HEK293 (cell line): ENCODE results near the gene NINJ2.

ENCODE experiments used
- CTCF ChIA-PET: fragments of 350-600 bp; formaldehyde crosslinking; extraction: SDS; loops from one replicate; lab custom pipeline; 2021; ENCODE audit warnings: antibody characterized with exemption; lab: Yijun Ruan, JAX
- POLR2A ChIA-PET: fragments of 300-600 bp; formaldehyde crosslinking; extraction: SDS; loops from one replicate; lab custom pipeline; 2020; ENCODE audit warnings: antibody characterized with exemption, inconsistent platforms; lab: Yijun Ruan, JAX
- H3K27ac ChIP-seq: fragments of 200-500 bp; sonication (Bioruptor generic); 2 replicates; pipeline ENCODE4 v1.5.1; 2014; ENCODE audit warnings: low read depth, low read length, control low read depth, inconsistent platforms; ENCODE audit errors: extremely low read depth
- H3K36me3 ChIP-seq, 2 experiments: fragments of 200-500 bp in 1 of 2; sonication (Bioruptor generic) in 1 of 2; 1 replicate in 1 of 2; 2 replicates in 1 of 2; pipeline ENCODE4 v1.5.1; 2014 to 2017; ENCODE audit warnings: inconsistent platforms in 2 of 2, low read length in 2 of 2; ENCODE audit not compliant: control insufficient read depth in 2 of 2, insufficient read depth in 1 of 2
- H3K4me1 ChIP-seq: fragments of 200-500 bp; sonication (Bioruptor generic); 2 replicates; pipeline ENCODE4 v1.5.1; 2014; ENCODE audit warnings: mild to moderate bottlenecking, low read length, inconsistent platforms; ENCODE audit not compliant: control insufficient read depth, insufficient read depth
- H3K4me3 ChIP-seq: 2 replicates; pipeline ENCODE4 v1.5.1; 2011; ENCODE audit warnings: low read depth, mild to moderate bottlenecking, control low read depth, low read length, moderate library complexity
- H3K9me3 ChIP-seq: fragments of 200-500 bp; sonication (Bioruptor generic); 2 replicates; pipeline ENCODE4 v1.5.1; 2014; ENCODE audit warnings: low read depth, low read length, inconsistent platforms; ENCODE audit not compliant: control insufficient read depth, insufficient read depth
- BCL11B ChIP-seq: fragments of 450-650 bp; formaldehyde crosslinking; IDR thresholded peaks from 2 replicates; pipeline ENCODE4 v1.5.1; 2016; ENCODE audit warnings: low read depth, missing biosample characterization, missing genetic modification characterization
- EGR2 ChIP-seq: fragments of 450-650 bp; formaldehyde crosslinking; IDR thresholded peaks from 2 replicates; pipeline ENCODE4 v1.5.1; 2016; ENCODE audit warnings: low read depth, missing biosample characterization, missing genetic modification characterization
- GLI4 ChIP-seq: fragments of 450-650 bp; formaldehyde crosslinking; IDR thresholded peaks from 2 replicates; pipeline ENCODE4 v1.5.1; 2016; ENCODE audit warnings: missing biosample characterization, missing genetic modification characterization
- KLF1 ChIP-seq: fragments of 450-650 bp; formaldehyde crosslinking; IDR thresholded peaks from 2 replicates; pipeline ENCODE4 v1.5.1; 2016; ENCODE audit warnings: missing biosample characterization, missing genetic modification characterization
- KLF10 ChIP-seq: fragments of 450-650 bp; IDR thresholded peaks from 2 replicates; pipeline ENCODE4 v1.5.1; 2018; ENCODE audit warnings: missing biosample characterization, mild to moderate bottlenecking, missing genetic modification characterization
- KLF8 ChIP-seq: fragments of 450-650 bp; formaldehyde crosslinking; IDR thresholded peaks from 2 replicates; pipeline ENCODE4 v1.5.1; 2016; ENCODE audit warnings: missing biosample characterization, missing genetic modification characterization
- SP2 ChIP-seq: fragments of 450-650 bp; formaldehyde crosslinking; IDR thresholded peaks from 2 replicates; pipeline ENCODE4 v1.5.1; 2016; ENCODE audit warnings: missing biosample characterization, missing genetic modification characterization
- YY1 ChIP-seq: fragments of 450-650 bp; formaldehyde crosslinking; IDR thresholded peaks from 2 replicates; pipeline ENCODE4 v1.5.1; 2018; ENCODE audit warnings: missing biosample characterization, missing genetic modification characterization
- YY2 ChIP-seq: fragments of 450-650 bp; formaldehyde crosslinking; IDR thresholded peaks from 2 replicates; pipeline ENCODE4 v1.5.1; 2016; ENCODE audit warnings: missing biosample characterization, missing genetic modification characterization
- ZBTB49 ChIP-seq: fragments of 450-650 bp; formaldehyde crosslinking; IDR thresholded peaks from 2 replicates; pipeline ENCODE4 v1.5.1; 2016; ENCODE audit warnings: missing biosample characterization, missing genetic modification characterization, low read depth
- ZEB2 ChIP-seq: fragments of 450-650 bp; formaldehyde crosslinking; IDR thresholded peaks from 2 replicates; pipeline ENCODE4 v1.5.1; 2016; ENCODE audit warnings: missing biosample characterization, missing genetic modification characterization
- ZFP37 ChIP-seq: fragments of 450-650 bp; formaldehyde crosslinking; IDR thresholded peaks from 2 replicates; pipeline ENCODE4 v1.5.1; 2016; ENCODE audit warnings: missing biosample characterization, missing genetic modification characterization
- ZIC2 ChIP-seq: fragments of 450-650 bp; formaldehyde crosslinking; IDR thresholded peaks from 2 replicates; pipeline ENCODE4 v1.5.1; 2016; ENCODE audit warnings: missing biosample characterization, missing genetic modification characterization
- ZNF121 ChIP-seq: fragments of 450-650 bp; formaldehyde crosslinking; IDR thresholded peaks from 2 replicates; pipeline ENCODE4 v1.5.1; 2016; ENCODE audit warnings: missing biosample characterization, missing genetic modification characterization
- ZNF155 ChIP-seq: fragments of 450-650 bp; formaldehyde crosslinking; IDR thresholded peaks from 2 replicates; pipeline ENCODE4 v1.5.1; 2016; ENCODE audit warnings: missing biosample characterization, missing genetic modification characterization
- ZNF19 ChIP-seq: fragments of 450-650 bp; formaldehyde crosslinking; IDR thresholded peaks from 2 replicates; pipeline ENCODE4; 2016; ENCODE audit warnings: missing biosample characterization, missing genetic modification characterization, low read depth
- ZNF223 ChIP-seq: fragments of 450-650 bp; formaldehyde crosslinking; IDR thresholded peaks from 2 replicates; pipeline ENCODE4 v1.5.1; 2016; ENCODE audit warnings: missing biosample characterization, missing genetic modification characterization
- ZNF24 ChIP-seq: fragments of 450-650 bp; formaldehyde crosslinking; IDR thresholded peaks from 2 replicates; pipeline ENCODE4 v1.5.1; 2016; ENCODE audit warnings: missing biosample characterization, missing genetic modification characterization
- ZNF311 ChIP-seq: fragments of 450-650 bp; formaldehyde crosslinking; IDR thresholded peaks from 2 replicates; pipeline ENCODE4 v1.5.1; 2017; ENCODE audit warnings: missing biosample characterization, missing genetic modification characterization, borderline replicate concordance
- ZNF324 ChIP-seq: fragments of 450-650 bp; formaldehyde crosslinking; IDR thresholded peaks from 2 replicates; pipeline ENCODE4 v1.5.1; 2016; ENCODE audit warnings: missing biosample characterization, missing genetic modification characterization
- ZNF391 ChIP-seq: fragments of 450-650 bp; formaldehyde crosslinking; IDR thresholded peaks from 2 replicates; pipeline ENCODE4 v1.5.1; 2016; ENCODE audit warnings: low read depth, missing biosample characterization, missing genetic modification characterization, borderline replicate concordance
- ZNF501 ChIP-seq: fragments of 450-650 bp; formaldehyde crosslinking; IDR thresholded peaks from 2 replicates; pipeline ENCODE4 v1.5.1; 2016; ENCODE audit warnings: missing biosample characterization, missing genetic modification characterization
- ZNF514 ChIP-seq: fragments of 450-650 bp; formaldehyde crosslinking; IDR thresholded peaks from 2 replicates; pipeline ENCODE4 v1.5.1; 2016; ENCODE audit warnings: missing biosample characterization, missing genetic modification characterization
- ZNF521 ChIP-seq: fragments of 450-650 bp; formaldehyde crosslinking; IDR thresholded peaks from 2 replicates; pipeline ENCODE4 v1.5.1; 2017; ENCODE audit warnings: missing biosample characterization, mild to moderate bottlenecking, missing genetic modification characterization
- ZNF571 ChIP-seq: fragments of 450-650 bp; formaldehyde crosslinking; IDR thresholded peaks from 2 replicates; pipeline ENCODE4 v1.5.0; 2017; ENCODE audit warnings: missing biosample characterization, missing genetic modification characterization
- ZNF600 ChIP-seq: fragments of 450-650 bp; formaldehyde crosslinking; IDR thresholded peaks from 2 replicates; pipeline ENCODE4 v1.5.1; 2016; ENCODE audit warnings: missing biosample characterization, missing genetic modification characterization
- ZNF610 ChIP-seq: fragments of 450-650 bp; formaldehyde crosslinking; IDR thresholded peaks from 2 replicates; pipeline ENCODE4 v1.5.1; 2016; ENCODE audit warnings: missing biosample characterization, missing genetic modification characterization, borderline replicate concordance
- ZNF677 ChIP-seq: fragments of 450-650 bp; IDR thresholded peaks from 2 replicates; pipeline ENCODE4 v1.5.0; 2018; ENCODE audit warnings: missing biosample characterization, mild to moderate bottlenecking, missing genetic modification characterization, moderate library complexity
- ZNF768 ChIP-seq: fragments of 450-650 bp; formaldehyde crosslinking; IDR thresholded peaks from 2 replicates; pipeline ENCODE4 v1.5.1; 2018; ENCODE audit warnings: missing biosample characterization, mild to moderate bottlenecking, missing genetic modification characterization
- ZNF830 ChIP-seq: fragments of 450-650 bp; IDR thresholded peaks from 2 replicates; pipeline ENCODE4 v1.5.0; 2018; ENCODE audit warnings: missing biosample characterization, missing genetic modification characterization, low read depth, mild to moderate bottlenecking, moderate library complexity
- ZXDB ChIP-seq: fragments of 450-650 bp; formaldehyde crosslinking; IDR thresholded peaks from 2 replicates; pipeline ENCODE4 v1.5.1; 2016; ENCODE audit warnings: missing biosample characterization, missing genetic modification characterization
- TF ChIP-seq, protein P1 (sequence below): fragments of 450-650 bp; formaldehyde crosslinking; IDR thresholded peaks from 2 replicates; pipeline ENCODE4 v1.5.1; 2016; ENCODE audit warnings: missing biosample characterization, missing genetic modification characterization

NINJ2 gene

DNA sequence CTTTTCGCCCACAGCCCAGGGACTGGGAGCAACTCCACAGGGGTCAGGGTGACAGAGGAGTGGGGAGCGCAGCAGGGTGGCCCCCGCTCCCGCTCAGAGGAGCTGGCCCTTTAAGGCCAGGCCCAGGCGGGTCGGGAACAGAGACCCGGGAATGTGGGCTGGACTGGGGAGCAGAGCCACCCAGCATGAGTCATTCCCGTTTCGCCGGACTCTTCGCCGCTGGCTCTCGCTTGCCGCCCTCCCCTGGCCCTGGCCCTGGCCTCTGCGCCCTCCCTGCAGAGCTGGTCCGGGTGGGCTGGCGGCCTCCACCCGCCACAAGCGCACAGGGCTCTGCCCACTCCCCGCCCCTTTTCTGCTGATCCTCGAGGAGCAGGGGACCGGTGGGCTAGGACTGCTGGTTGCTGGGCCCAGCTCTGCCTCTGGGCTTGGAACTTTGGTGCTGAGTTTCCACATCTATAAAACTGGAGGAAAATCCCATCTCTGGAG, 92.8 kb downstream of the NINJ2 start (continued):
- TF ChIP-seq ZNF121 (tag by site-specific recombination) (0 out of 2 replicates have a peak, but pooled peaks have one; percentile 73), ZNF514 (tag by site-specific recombination) (no peak), ZXDB (tag by site-specific recombination) (no peak), ZEB2 (tag by site-specific recombination) (peak; percentile 9; the same call in 1 of the 2 replicates), EGR2 (tag by site-specific recombination) (peak; percentile 58; the same call in 1 of the 2 replicates), ZNF155 (tag by site-specific recombination) (no peak), ZNF600 (tag by site-specific recombination) (peak; percentile 98), KLF10 (tag by site-specific recombination) (0 out of 2 replicates have a peak, but pooled peaks have one; percentile 26), ZNF677 (0 out of 2 replicates have a peak, but pooled peaks have one; percentile 15), ZIC2 (tag by site-specific recombination) (peak; percentile 70), KLF8 (tag by site-specific recombination) (peak; percentile 90), SP2 (tag by site-specific recombination) (peak; percentile 46), ZBTB49 (tag by site-specific recombination) (0 out of 2 replicates have a peak, but pooled peaks have one; percentile 13), ZNF768 (peak; percentile 85), ZNF24 (tag by site-specific recombination) (no peak), ZNF610 (tag by site-specific recombination) (no peak)
- TF ChIP-seq, all 188 proteins: peak for 25

DNA sequence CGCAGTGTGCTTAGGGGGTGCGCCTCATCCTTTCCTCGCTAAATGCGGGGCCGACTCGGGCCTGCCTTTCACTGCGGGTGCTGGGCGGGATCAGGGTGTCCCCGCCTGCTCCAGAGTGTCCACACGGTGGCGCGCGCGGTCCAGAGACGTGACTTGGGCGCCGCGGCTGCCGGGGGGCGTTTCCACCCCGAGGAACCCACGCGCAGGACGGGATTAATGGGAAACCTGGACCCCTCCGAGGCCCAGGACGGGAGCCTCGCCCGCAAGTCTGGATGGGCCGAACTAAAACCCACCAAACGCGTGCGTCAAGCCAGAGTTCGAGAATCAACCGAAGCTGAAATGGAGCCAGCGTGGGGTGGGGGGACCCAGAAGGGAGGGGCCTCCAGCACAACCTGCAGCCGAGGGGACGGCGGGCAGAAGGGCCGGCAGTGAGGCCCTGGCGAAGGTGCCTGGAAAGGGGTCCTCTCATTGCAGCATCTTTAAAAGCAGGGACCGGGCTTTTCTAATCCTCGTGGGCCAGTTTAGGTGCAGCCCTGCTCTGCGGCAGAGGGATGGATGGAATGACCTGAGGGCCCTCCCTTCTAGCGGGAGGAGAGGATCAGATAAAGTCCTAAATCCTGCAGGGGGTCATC, 93.3 kb downstream of the NINJ2 start:
- H3K9me3 ChIP-seq = no peaks in the 10 kb centered on the region
- peak overlapping the region; percentile 63 for H3K4me3 ChIP-seq
- H3K27ac ChIP-seq = peak overlapping the region; percentile 52; the same call in 1 of the 2 replicates
- ChIA-PET CTCF (interaction anchor here (0.7 to 3.9 kb wide), 22 partner anchors 11 to 548 kb away, joined by 3 to 39 read pairs (median 4); partner anchors contain the start of gene RAD52), POLR2A (interaction anchor here (1.2 to 1.9 kb wide), 2 partner anchors 182 to 184 kb away, joined by 3 to 11 read pairs; partner anchors contain the start of gene WNK1)
- no peaks in the 10 kb centered on the region for H3K36me3 ChIP-seq
- H3K4me1 ChIP-seq = peaks cover 6% of the 10 kb centered on the region
- TF ChIP-seq KLF8 (tag by site-specific recombination) (peak; percentile 74), ZNF223 (tag by site-specific recombination) (peak; percentile 29; the same call in 1 of the 2 replicates), ZNF311 (tag by site-specific recombination) (no peak), ZNF501 (tag by site-specific recombination) (peak; percentile 79), ZNF571 (tag by site-specific recombination) (no peak), ZEB2 (tag by site-specific recombination) (peak; percentile 52; the same call in 1 of the 2 replicates), ZNF830 (tag by site-specific recombination) (no peak), YY1 (tag by site-specific recombination) (peak; percentile 58; the same call in 1 of the 2 replicates), ZFP37 (tag by site-specific recombination) (peak; percentile 55; the same call in 1 of the 2 replicates), BCL11B (tag by site-specific recombination) (0 out of 2 replicates have a peak, but pooled peaks have one; percentile 27), EGR2 (tag by site-specific recombination) (peak; percentile 74), GLI4 (tag by site-specific recombination) (0 out of 2 replicates have a peak, but pooled peaks have one; percentile 22), ZNF19 (no peak), ZNF521 (no peak), YY2 (tag by site-specific recombination) (no peak), ZNF391 (tag by site-specific recombination) (peak; percentile 60; the same call in 1 of the 2 replicates), KLF1 (tag by site-specific recombination) (peak; percentile 86), ZNF324 (tag by site-specific recombination) (peak; percentile 79)
- TF ChIP-seq, protein P1, sequence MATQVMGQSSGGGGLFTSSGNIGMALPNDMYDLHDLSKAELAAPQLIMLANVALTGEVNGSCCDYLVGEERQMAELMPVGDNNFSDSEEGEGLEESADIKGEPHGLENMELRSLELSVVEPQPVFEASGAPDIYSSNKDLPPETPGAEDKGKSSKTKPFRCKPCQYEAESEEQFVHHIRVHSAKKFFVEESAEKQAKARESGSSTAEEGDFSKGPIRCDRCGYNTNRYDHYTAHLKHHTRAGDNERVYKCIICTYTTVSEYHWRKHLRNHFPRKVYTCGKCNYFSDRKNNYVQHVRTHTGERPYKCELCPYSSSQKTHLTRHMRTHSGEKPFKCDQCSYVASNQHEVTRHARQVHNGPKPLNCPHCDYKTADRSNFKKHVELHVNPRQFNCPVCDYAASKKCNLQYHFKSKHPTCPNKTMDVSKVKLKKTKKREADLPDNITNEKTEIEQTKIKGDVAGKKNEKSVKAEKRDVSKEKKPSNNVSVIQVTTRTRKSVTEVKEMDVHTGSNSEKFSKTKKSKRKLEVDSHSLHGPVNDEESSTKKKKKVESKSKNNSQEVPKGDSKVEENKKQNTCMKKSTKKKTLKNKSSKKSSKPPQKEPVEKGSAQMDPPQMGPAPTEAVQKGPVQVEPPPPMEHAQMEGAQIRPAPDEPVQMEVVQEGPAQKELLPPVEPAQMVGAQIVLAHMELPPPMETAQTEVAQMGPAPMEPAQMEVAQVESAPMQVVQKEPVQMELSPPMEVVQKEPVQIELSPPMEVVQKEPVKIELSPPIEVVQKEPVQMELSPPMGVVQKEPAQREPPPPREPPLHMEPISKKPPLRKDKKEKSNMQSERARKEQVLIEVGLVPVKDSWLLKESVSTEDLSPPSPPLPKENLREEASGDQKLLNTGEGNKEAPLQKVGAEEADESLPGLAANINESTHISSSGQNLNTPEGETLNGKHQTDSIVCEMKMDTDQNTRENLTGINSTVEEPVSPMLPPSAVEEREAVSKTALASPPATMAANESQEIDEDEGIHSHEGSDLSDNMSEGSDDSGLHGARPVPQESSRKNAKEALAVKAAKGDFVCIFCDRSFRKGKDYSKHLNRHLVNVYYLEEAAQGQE (tag by site-specific recombination) = 0 out of 2 replicates have a peak, but pooled peaks have one; percentile 35
